ENCODE data around the gene RPL5.

GRCh38 chr1:92884195-92884594, 52.4 kb downstream of the RPL5 start:
- TF ChIP-seq CTCF (conservative IDR thresholded peaks at IDR 0.05; ENCODE audit: low read depth, low read length), result no peak
- TF ChIP-seq EZH2 (IDR thresholded peaks at IDR 0.05; ENCODE audit: borderline replicate concordance, low read depth, low read length, poor library complexity, severe bottlenecking), result no peak

Data from A673 (cell line).